Stimulated activated CD4-positive, alpha-beta T cell treated with anti-CD3 and anti-CD28 coated beads, Interleukin-15, amount 100 ng/mL, for 1 hour (primary cell): Measurements from ENCODE around the gene CALD1.

Experiments used
- DNase-seq, 2 donors: peaks; one replicate each; pipeline ENCODE4 v3.0.0-alpha.2; 2020; ENCODE audit warnings: low read depth in 1 of 2, low spot score in 1 of 2

The CALD1 gene

GRCh38 chr7:134820778-134821177 lies 41.3 kb downstream of the CALD1 start:
- no peak for DNase-seq

DNA sequence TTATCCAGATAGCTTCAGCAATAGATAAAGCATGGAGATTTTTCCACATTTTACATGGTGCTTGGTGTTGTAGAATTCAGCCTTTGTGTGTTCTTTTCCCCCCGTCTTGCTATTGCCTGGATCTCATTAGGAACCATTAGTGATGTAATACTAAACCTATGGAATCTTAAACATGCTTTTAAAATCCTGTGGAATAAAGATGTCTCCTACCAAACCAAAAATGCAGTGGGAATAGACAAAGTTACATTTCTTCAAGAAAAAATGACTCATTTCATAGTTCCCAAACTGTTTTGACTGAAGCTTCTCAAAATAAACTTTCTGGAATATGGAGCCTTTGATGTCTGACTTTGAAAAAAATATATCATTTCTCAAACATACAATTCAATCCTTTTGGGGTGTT lies 44.0 kb downstream of the CALD1 start:
- DNase-seq, result no peak

GRCh38 chr7:134825666-134826065 lies 46.2 kb downstream of the CALD1 start:
- DNase-seq, result no peak

- DNase-seq, result no peak
Measured at GRCh38 chr7:134826105-134826504, 46.7 kb downstream of the CALD1 start.

DNA sequence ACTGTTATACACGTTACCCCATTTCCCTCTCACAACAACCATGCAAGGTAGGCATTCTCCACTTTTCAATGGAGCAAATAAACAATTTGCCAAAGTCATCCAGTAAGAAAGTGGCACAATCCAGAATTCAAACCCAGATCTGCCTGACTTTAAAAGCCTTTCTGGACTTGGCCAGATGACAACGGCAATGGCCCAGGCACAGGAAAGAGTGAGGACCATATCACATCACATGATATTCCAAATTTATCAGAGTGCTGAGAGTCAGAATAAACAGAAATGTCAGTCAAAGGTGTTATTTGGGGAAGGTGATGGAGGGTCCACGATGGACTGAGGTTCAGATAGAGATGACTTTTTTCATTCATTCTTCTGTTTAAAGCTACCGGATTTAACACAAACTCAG lies 48.0 kb downstream of the CALD1 start:
- no peak for DNase-seq

GRCh38 chr7:134827889-134828288 lies 48.5 kb downstream of the CALD1 start:
- no peak for DNase-seq

GRCh38 chr7:134828361-134828760 lies 48.9 kb downstream of the CALD1 start:
- no peak for DNase-seq

DNA sequence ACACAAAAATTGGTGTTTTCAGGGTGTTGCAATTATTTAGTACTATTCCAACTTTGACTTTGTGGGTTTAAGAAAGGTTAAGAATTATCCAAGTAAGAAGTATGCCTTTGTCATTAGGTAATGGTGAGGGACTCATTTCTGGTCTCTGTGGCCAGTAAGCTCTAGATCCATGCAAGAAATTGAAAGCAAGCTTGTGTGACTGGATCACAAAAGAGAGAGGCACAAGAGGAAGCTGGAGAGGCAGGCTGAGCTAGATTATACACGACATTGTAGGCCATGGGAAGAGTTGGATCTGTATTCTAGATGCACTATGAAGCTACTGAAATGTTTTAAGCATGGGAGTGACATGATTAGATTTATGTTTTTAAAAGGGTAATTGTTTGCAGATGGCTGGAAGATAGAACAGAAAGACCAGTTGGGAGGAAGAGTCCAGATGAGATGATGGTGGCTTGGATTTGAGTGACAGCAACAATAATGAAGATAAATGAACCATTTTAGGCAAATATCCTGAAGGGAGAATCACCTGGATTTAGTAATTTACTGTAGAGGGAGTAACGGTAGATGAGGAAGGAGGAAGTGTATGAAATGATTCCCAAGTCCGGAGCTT lies 50.0 kb downstream of the CALD1 start:
- DNase-seq, result no peak

GRCh38 chr7:134831862-134832261 lies 52.4 kb downstream of the CALD1 start:
- DNase-seq, result no peak

DNA sequence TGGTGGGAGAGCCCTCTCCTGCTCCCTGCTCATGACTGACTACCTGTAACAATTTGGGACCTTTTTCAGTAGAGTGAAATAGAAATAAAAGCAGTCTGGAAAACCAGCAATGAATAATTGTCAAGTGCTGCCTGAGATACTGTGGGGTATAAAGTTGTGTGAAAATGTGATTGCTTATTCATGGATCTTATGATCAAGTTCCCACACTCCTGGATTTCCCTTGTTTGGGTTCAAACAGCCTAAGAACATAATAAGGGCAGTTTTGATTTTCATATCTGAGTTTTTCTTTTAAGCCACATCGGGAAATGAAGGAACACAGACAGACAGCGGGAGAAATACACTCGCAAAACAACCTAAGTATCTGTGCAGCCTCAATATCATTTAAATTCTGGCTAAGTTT lies 52.9 kb downstream of the CALD1 start:
- DNase-seq, result no peak

- DNase-seq, result no peak
Measured at GRCh38 chr7:134834689-134835462, 55.4 kb downstream of the CALD1 start.

GRCh38 chr7:134835463-134835823 lies 56.0 kb downstream of the CALD1 start:
- DNase-seq, result no peak

GRCh38 chr7:134836447-134836846 lies 57.0 kb downstream of the CALD1 start:
- no peak for DNase-seq

DNA sequence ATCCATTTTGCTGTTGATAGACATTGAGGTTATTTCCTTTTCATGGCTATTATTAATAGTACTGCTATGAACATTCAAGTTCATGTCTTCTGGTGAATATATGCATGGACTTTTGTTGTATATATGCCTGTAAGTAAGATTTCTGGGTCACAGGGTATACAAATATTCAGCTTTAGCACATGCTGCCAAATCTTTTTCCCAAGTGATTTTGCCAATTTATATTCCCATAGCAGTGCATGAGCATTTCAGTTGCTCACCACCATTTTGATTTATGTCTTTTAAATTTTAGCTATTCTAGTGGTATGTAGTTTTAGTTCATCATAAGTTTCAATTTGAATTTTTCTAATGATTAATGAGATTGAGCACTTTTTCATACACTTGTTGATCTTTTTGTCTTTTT lies 59.9 kb downstream of the CALD1 start:
- no peak for DNase-seq

- no peak for DNase-seq
Measured at GRCh38 chr7:134842062-134842461, 62.6 kb downstream of the CALD1 start.

DNA sequence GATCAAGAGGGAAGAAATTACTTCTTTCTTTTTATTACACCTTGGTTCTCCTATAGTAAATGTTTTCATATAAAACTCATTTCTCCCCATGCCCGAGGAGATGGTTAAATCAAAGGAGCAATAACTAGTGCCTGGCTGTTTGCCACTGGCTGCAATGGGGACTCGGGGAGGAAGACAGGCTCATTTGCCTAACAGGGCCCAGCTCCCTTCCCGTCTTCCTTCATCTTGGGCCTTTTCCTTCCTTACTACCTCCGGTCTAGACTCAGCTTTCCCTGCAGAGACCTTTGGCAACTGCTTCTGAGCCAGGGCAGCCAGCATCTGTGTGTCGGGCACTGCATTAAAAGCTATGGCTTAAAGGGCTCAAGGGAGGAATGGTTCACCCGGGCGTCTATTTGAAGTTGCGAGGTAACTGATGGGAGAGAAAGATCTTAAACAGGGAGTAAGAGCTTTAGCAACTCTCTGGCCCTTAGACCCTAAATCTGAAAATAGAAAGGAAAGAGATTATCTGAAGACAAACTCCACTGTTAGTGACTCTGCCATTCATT lies 63.5 kb downstream of the CALD1 start:
- no peak for DNase-seq

GRCh38 chr7:134844200-134844599 lies 64.8 kb downstream of the CALD1 start:
- DNase-seq, result no peak

DNA sequence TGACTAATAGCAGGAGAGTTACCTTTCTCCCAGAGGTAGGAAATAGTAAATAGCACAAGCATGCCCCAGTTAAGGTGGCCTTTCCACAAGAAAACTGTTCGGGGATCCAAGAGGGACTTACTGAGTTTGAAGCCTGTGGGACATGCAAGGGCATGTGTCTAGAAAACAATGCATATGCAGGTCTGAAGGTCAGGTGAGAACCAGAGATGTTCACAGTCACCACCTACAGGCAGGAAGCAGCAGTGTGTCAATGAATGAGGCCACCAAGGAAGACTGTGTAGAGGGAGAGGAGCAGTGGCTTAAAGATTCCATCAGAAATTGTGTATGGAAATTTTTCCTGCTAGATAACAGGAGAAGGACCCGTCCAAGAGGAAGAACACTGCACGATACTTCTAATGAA lies 66.0 kb downstream of the CALD1 start:
- no peak for DNase-seq

- DNase-seq, result no peak
Measured at GRCh38 chr7:134847851-134848588, 68.6 kb downstream of the CALD1 start.

GRCh38 chr7:134850066-134850465 lies 70.6 kb downstream of the CALD1 start:
- no peak for DNase-seq

DNA sequence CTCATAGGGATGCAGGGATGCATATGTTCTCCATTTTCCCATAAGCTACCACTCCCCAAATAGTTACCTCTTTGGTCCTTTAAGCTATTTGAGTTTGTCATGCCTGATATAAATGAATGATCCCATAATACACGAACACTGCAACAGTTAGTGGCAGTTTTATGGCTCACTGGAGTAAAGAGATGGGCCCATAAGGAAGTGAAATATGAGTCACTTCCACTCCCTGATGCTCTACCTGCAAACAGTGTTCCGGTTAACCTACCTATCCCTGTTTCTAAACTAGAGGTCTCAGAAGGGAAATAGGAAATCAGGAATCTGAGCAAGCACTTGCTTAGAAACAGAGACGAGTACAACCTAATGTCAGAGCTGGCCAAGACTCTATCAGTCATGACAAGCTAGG lies 71.7 kb downstream of the CALD1 start:
- DNase-seq, result no peak

- no peak for DNase-seq
Measured at GRCh38 chr7:134852625-134853024, 73.2 kb downstream of the CALD1 start.
